ENCODE data around the gene PARP8.
"Not testable (repeated sequence)": the region's sequence is repeated elsewhere in the genome, so short reads cannot be mapped to it uniquely, and the experiment has no call there.

Gene PARP8

GRCh38 chr5:50798002-50798401 lies 131.6 kb downstream of the PARP8 start:
- no peaks in the 10 kb centered on the region for H3K27me3 ChIP-seq (ENCODE audit: control insufficient read depth in 5 of 5, insufficient read depth in 4 of 5, low read length in 5 of 5)
- no peak overlapping the region for H3K27ac ChIP-seq (ENCODE audit: low read depth, low read length)
- peaks cover 6 to 36% (median 15%) of the 10 kb centered on the region in 5 donors for H3K36me3 ChIP-seq (ENCODE audit: control insufficient read depth in 5 of 5, insufficient read depth in 5 of 5, low read length in 5 of 5)
- H3K9ac ChIP-seq (ENCODE audit: low read length in 5 of 5): no peak overlapping the region
- H3K9me3 ChIP-seq (ENCODE audit: control insufficient read depth in 5 of 5, low read length in 5 of 5): peaks cover 0 to 3% (median 2%) of the 10 kb centered on the region in 5 donors
- H3K4me1 ChIP-seq (ENCODE audit: control insufficient read depth in 5 of 5, insufficient read depth in 5 of 5, low read length in 5 of 5): no peaks in the 10 kb centered on the region
- H3K4me3 ChIP-seq (ENCODE audit: low read depth in 1 of 5, low read length in 5 of 5): no peak overlapping the region

- Histone ChIP-seq H3K9ac (ENCODE audit: low read length in 5 of 5) (no peak overlapping the region), H3K36me3 (ENCODE audit: control insufficient read depth in 5 of 5, insufficient read depth in 5 of 5, low read length in 5 of 5) (peaks cover 7 to 34% (median 12%) of the 10 kb centered on the region in 5 donors), H3K9me3 (ENCODE audit: control insufficient read depth in 5 of 5, low read length in 5 of 5) (peaks cover 0 to 5% (median 5%) of the 10 kb centered on the region in 5 donors), H3K4me1 (ENCODE audit: control insufficient read depth in 5 of 5, insufficient read depth in 5 of 5, low read length in 5 of 5) (no peaks in the 10 kb centered on the region), H3K27ac (ENCODE audit: low read depth, low read length) (no peak overlapping the region), H3K4me3 (ENCODE audit: low read depth in 1 of 5, low read length in 5 of 5) (no peak overlapping the region), H3K27me3 (ENCODE audit: control insufficient read depth in 5 of 5, insufficient read depth in 4 of 5, low read length in 5 of 5) (no peaks in the 10 kb centered on the region)
These were observed 133.2 kb downstream of the PARP8 start for GRCh38 chr5:50799596-50799995.

GRCh38 chr5:50800410-50800809 lies 134.0 kb downstream of the PARP8 start:
- Histone ChIP-seq H3K36me3 (ENCODE audit: control insufficient read depth in 5 of 5, insufficient read depth in 5 of 5, low read length in 5 of 5) (peaks cover 0 to 28% (median 5%) of the 10 kb centered on the region in 5 donors), H3K27me3 (ENCODE audit: control insufficient read depth in 5 of 5, insufficient read depth in 4 of 5, low read length in 5 of 5) (no peaks in the 10 kb centered on the region), H3K4me3 (ENCODE audit: low read depth in 1 of 5, low read length in 5 of 5) (no peak overlapping the region), H3K4me1 (ENCODE audit: control insufficient read depth in 5 of 5, insufficient read depth in 5 of 5, low read length in 5 of 5) (no peaks in the 10 kb centered on the region), H3K9me3 (ENCODE audit: control insufficient read depth in 5 of 5, low read length in 5 of 5) (peaks cover 0 to 5% (median 5%) of the 10 kb centered on the region in 5 donors), H3K27ac (ENCODE audit: low read depth, low read length) (no peak overlapping the region), H3K9ac (ENCODE audit: low read length in 5 of 5) (no peak overlapping the region)

- H3K36me3 ChIP-seq (ENCODE audit: control insufficient read depth in 5 of 5, insufficient read depth in 5 of 5, low read length in 5 of 5): peaks cover 0 to 11% (median 2%) of the 10 kb centered on the region in 5 donors
- no peak overlapping the region for H3K4me3 ChIP-seq (ENCODE audit: low read depth in 1 of 5, low read length in 5 of 5)
- H3K27me3 ChIP-seq (ENCODE audit: control insufficient read depth in 5 of 5, insufficient read depth in 4 of 5, low read length in 5 of 5): no peaks in the 10 kb centered on the region
- H3K27ac ChIP-seq (ENCODE audit: low read depth, low read length): no peak overlapping the region
- no peak overlapping the region for H3K9ac ChIP-seq (ENCODE audit: low read length in 5 of 5)
- H3K9me3 ChIP-seq (ENCODE audit: control insufficient read depth in 5 of 5, low read length in 5 of 5): peaks cover 0 to 10% (median 5%) of the 10 kb centered on the region in 5 donors
- peaks cover 0 to 3% (median 0%) of the 10 kb centered on the region in 5 donors for H3K4me1 ChIP-seq (ENCODE audit: control insufficient read depth in 5 of 5, insufficient read depth in 5 of 5, low read length in 5 of 5)
These were observed 141.2 kb downstream of the PARP8 start for GRCh38 chr5:50807661-50808060.

GRCh38 chr5:50808406-50808805 lies 142.0 kb downstream of the PARP8 start:
- H3K9ac ChIP-seq (ENCODE audit: low read length in 5 of 5): no peak overlapping the region
- no peak overlapping the region for H3K4me3 ChIP-seq (ENCODE audit: low read depth in 1 of 5, low read length in 5 of 5)
- peaks cover 0 to 3% (median 0%) of the 10 kb centered on the region in 5 donors for H3K4me1 ChIP-seq (ENCODE audit: control insufficient read depth in 5 of 5, insufficient read depth in 5 of 5, low read length in 5 of 5)
- H3K36me3 ChIP-seq (ENCODE audit: control insufficient read depth in 5 of 5, insufficient read depth in 5 of 5, low read length in 5 of 5): peaks cover 0 to 11% (median 2%) of the 10 kb centered on the region in 5 donors
- no peak overlapping the region for H3K27ac ChIP-seq (ENCODE audit: low read depth, low read length)
- H3K27me3 ChIP-seq (ENCODE audit: control insufficient read depth in 5 of 5, insufficient read depth in 4 of 5, low read length in 5 of 5): no peaks in the 10 kb centered on the region
- peaks cover 0 to 5% (median 0%) of the 10 kb centered on the region in 5 donors for H3K9me3 ChIP-seq (ENCODE audit: control insufficient read depth in 5 of 5, low read length in 5 of 5)

- peaks cover 2 to 19% (median 4%) of the 10 kb centered on the region in 5 donors for H3K36me3 ChIP-seq (ENCODE audit: control insufficient read depth in 5 of 5, insufficient read depth in 5 of 5, low read length in 5 of 5)
These were observed 145.3 kb downstream of the PARP8 start for GRCh38 chr5:50811746-50812145.

GRCh38 chr5:50813691-50814090 lies 147.3 kb downstream of the PARP8 start:
- H3K36me3 ChIP-seq (ENCODE audit: control insufficient read depth in 5 of 5, insufficient read depth in 5 of 5, low read length in 5 of 5): peaks cover 2 to 24% (median 7%) of the 10 kb centered on the region in 5 donors
- no peak overlapping the region for H3K27ac ChIP-seq (ENCODE audit: low read depth, low read length)
- H3K9ac ChIP-seq (ENCODE audit: low read length in 5 of 5): no peak overlapping the region
- H3K27me3 ChIP-seq (ENCODE audit: control insufficient read depth in 5 of 5, insufficient read depth in 4 of 5, low read length in 5 of 5): no peaks in the 10 kb centered on the region
- H3K9me3 ChIP-seq (ENCODE audit: control insufficient read depth in 5 of 5, low read length in 5 of 5): peaks cover 0 to 5% (median 0%) of the 10 kb centered on the region in 5 donors
- H3K4me1 ChIP-seq (ENCODE audit: control insufficient read depth in 5 of 5, insufficient read depth in 5 of 5, low read length in 5 of 5): no peaks in the 10 kb centered on the region
- H3K4me3 ChIP-seq (ENCODE audit: low read depth in 1 of 5, low read length in 5 of 5): no peak overlapping the region

More at GRCh38 chr5:50811746-50812145, 145.3 kb downstream of the PARP8 start:
- H3K9ac ChIP-seq (ENCODE audit: low read length in 5 of 5); H3K27ac ChIP-seq (ENCODE audit: low read depth, low read length); H3K27me3 ChIP-seq (ENCODE audit: control insufficient read depth in 5 of 5, insufficient read depth in 4 of 5, low read length in 5 of 5); H3K9me3 ChIP-seq (ENCODE audit: control insufficient read depth in 5 of 5, low read length in 5 of 5); H3K4me3 ChIP-seq (ENCODE audit: low read depth in 1 of 5, low read length in 5 of 5); H3K4me1 ChIP-seq (ENCODE audit: control insufficient read depth in 5 of 5, insufficient read depth in 5 of 5, low read length in 5 of 5): not testable (repeated sequence)

GRCh38 chr5:50814556-50814955 lies 148.1 kb downstream of the PARP8 start:
- no peaks in the 10 kb centered on the region for H3K27me3 ChIP-seq (ENCODE audit: control insufficient read depth in 5 of 5, insufficient read depth in 4 of 5, low read length in 5 of 5)
- H3K36me3 ChIP-seq (ENCODE audit: control insufficient read depth in 5 of 5, insufficient read depth in 5 of 5, low read length in 5 of 5): peaks cover 2 to 24% (median 7%) of the 10 kb centered on the region in 5 donors
- H3K4me3 ChIP-seq (ENCODE audit: low read depth in 1 of 5, low read length in 5 of 5): no peak overlapping the region
- peaks cover 0 to 5% (median 0%) of the 10 kb centered on the region in 5 donors for H3K9me3 ChIP-seq (ENCODE audit: control insufficient read depth in 5 of 5, low read length in 5 of 5)
- no peak overlapping the region for H3K9ac ChIP-seq (ENCODE audit: low read length in 5 of 5)
- no peaks in the 10 kb centered on the region for H3K4me1 ChIP-seq (ENCODE audit: control insufficient read depth in 5 of 5, insufficient read depth in 5 of 5, low read length in 5 of 5)
- no peak overlapping the region for H3K27ac ChIP-seq (ENCODE audit: low read depth, low read length)

GRCh38 chr5:50822046-50822445 lies 155.6 kb downstream of the PARP8 start:
- Histone ChIP-seq H3K27me3 (ENCODE audit: control insufficient read depth in 5 of 5, insufficient read depth in 4 of 5, low read length in 5 of 5) (no peaks in the 10 kb centered on the region), H3K9ac (ENCODE audit: low read length in 5 of 5) (no peak overlapping the region), H3K36me3 (ENCODE audit: control insufficient read depth in 5 of 5, insufficient read depth in 5 of 5, low read length in 5 of 5) (peaks cover 0 to 23% (median 11%) of the 10 kb centered on the region in 5 donors)

GRCh38 chr5:50822761-50823160 lies 156.3 kb downstream of the PARP8 start:
- Histone ChIP-seq H3K9me3 (ENCODE audit: control insufficient read depth in 5 of 5, low read length in 5 of 5) (no peaks in the 10 kb centered on the region), H3K4me3 (ENCODE audit: low read depth in 1 of 5, low read length in 5 of 5) (no peak overlapping the region), H3K9ac (ENCODE audit: low read length in 5 of 5) (no peak overlapping the region), H3K27me3 (ENCODE audit: control insufficient read depth in 5 of 5, insufficient read depth in 4 of 5, low read length in 5 of 5) (no peaks in the 10 kb centered on the region), H3K4me1 (ENCODE audit: control insufficient read depth in 5 of 5, insufficient read depth in 5 of 5, low read length in 5 of 5) (peaks cover 0 to 7% (median 0%) of the 10 kb centered on the region in 5 donors), H3K27ac (ENCODE audit: low read depth, low read length) (no peak overlapping the region), H3K36me3 (ENCODE audit: control insufficient read depth in 5 of 5, insufficient read depth in 5 of 5, low read length in 5 of 5) (peaks cover 3 to 23% (median 8%) of the 10 kb centered on the region in 5 donors)

More at GRCh38 chr5:50822046-50822445, 155.6 kb downstream of the PARP8 start:
- H3K4me1 ChIP-seq (ENCODE audit: control insufficient read depth in 5 of 5, insufficient read depth in 5 of 5, low read length in 5 of 5): peaks cover 0 to 7% (median 0%) of the 10 kb centered on the region in 5 donors
- H3K27ac ChIP-seq (ENCODE audit: low read depth, low read length): no peak overlapping the region
- H3K9me3 ChIP-seq (ENCODE audit: control insufficient read depth in 5 of 5, low read length in 5 of 5): no peaks in the 10 kb centered on the region
- no peak overlapping the region for H3K4me3 ChIP-seq (ENCODE audit: low read depth in 1 of 5, low read length in 5 of 5)

All from subcutaneous abdominal adipose tissue (tissue), 5 donors.